HG03066 (cell line): Measurements from ENCODE around the gene USP38.
"Not testable (repeated sequence)": the region's sequence is repeated elsewhere in the genome, so short reads cannot be mapped to it uniquely, and the experiment has no call there.

Experiments
- ATAC-seq: cut with Tn5 transposase; IDR thresholded peaks from one replicate; pipeline ENCODE4 v1.9.1; 2021; ENCODE audit warnings: low read depth; ENCODE audit not compliant: unreplicated experiment

USP38 gene

DNA sequence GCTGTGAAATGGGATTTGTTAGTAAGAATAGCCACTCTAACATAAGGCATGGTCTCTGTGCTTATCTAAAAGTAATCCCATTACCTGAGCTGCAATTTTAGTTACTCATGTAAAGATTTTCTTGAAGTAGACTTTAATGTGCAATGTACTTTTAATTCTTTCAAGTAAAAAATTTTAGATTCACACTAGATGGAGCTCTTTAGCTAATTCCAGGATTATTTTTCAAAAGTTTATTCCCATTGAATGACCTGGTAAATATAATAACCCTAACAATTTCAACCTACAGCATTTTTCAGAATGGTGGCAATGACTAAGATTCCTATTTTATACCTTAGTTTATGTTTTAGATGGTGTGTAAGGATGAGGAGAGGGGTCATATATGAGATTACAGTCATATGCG is 18.1 kb downstream of the USP38 start:
- ATAC-seq, result no peak

- ATAC-seq, result no peak
These were observed 18.9 kb downstream of the USP38 start for GRCh38 chr4:143203577-143203976.

- no peak for ATAC-seq
These were observed 22.8 kb downstream of the USP38 start for GRCh38 chr4:143207555-143207954.

DNA sequence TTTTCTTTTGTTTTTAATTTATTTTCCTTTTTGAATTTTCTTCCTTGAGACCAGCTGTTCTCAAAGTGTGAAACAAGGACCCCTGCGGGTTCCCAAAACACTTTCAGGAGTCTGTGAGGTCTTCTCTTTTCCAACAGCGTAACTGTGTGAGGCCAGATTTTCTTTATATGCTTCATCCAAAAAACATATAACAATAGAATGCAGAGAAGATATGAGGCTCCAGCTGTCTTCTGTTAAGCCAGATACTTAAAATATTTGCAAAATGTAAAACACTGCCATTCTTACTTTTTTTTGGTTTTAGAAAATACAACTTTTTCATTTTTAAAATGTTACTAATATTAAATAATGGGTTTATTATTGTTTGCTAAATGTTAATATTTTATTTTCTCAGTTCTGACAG is 27.8 kb downstream of the USP38 start:
- no peak for ATAC-seq

GRCh38 chr4:143215873-143216272 is 31.2 kb downstream of the USP38 start:
- ATAC-seq, result no peak

GRCh38 chr4:143224255-143224654 is 39.5 kb downstream of the USP38 start:
- no peak for ATAC-seq

DNA sequence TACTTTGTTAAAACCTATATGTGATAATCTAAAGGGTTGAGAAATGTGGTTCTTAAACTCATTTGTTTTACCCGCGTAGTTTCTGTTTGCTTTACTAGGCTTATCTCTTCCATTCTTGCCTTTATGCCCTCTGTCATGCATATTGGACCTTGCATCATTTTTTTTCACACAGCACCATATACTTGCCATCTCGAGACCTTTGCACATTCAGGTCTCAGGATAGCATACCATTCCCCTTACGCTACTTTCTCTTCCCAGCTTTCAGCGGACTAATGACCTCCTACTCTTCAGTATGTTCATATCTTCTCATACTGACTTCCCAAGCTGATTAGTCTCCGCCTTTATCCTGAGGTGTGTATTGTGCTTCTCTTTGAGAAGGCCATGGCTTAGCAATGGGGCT is 40.5 kb downstream of the USP38 start:
- no peak for ATAC-seq

DNA sequence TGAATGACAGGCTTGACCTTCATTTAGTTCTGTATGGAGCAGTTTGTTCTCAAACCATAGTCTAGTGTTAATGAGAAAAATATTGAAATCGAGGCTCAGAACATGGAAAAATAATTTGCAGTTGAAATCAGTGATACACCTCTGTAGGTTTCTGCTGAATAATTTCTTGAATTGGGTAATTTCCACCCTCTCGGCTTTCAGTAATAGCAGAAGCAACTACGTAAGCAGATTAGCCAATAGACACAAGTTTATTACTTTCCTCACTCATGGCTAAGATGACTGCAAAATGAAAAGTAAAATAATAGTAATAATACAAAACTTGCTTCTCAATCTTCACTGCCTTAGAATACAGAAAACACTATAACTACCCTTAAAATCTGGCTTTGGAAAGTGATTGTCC is 46.0 kb downstream of the USP38 start:
- no peak for ATAC-seq

DNA sequence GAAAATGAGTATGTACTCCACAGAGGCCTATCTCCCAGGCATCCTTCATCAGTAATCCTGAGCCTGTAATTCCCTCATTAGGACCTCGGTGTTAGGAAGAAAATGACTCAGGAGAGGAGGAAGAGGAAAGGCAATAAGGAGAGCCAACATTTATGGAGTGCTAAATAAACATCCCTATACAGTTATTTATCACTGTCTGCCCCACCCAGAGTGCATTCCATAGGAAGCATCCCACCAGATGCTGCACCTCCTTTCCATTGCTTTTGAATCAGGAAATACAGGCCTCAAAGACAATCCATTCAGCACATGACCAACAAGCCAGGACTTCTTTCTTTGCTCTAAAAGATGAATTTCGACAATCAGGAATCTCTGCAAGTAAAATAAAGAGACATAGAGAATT is 47.6 kb downstream of the USP38 start:
- ATAC-seq, result no peak

GRCh38 chr4:143234153-143234552 is 49.4 kb downstream of the USP38 start:
- ATAC-seq, result no peak

GRCh38 chr4:143237195-143237594 is 52.5 kb downstream of the USP38 start:
- not testable (repeated sequence) for ATAC-seq

DNA sequence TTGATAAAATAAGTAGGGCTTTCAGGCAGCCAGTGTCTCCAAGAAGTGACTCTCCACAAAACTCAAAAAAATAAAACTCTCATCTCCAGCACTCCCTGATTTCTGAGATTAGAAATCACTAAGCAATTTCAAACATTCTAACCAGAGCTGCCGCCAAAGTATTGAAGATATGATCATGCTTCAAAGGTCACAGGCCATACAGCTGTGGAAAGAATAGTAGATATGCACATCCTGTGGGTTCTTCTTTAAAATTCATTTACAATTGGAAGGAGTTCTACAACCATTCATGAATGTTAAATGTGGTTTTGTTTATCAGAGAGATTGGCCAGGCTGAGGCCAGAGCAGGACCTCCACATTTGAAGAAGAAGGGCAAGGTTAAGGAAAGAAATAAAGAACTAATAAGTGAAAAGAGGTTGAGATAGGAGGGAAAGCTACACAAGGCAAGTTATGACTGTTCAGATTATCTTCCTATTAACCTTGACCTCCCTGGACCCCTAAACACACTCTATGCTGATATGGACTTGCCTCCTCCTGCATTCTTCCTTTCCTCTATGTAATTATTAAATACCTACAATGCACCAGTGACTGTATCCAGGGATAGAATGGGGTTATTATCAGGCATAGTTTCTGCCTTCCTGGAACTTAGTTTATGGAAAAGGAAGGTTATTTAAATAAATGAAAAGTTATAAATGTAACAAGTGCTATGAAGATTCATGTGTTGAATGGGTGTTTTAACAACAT is 56.4 kb downstream of the USP38 start:
- ATAC-seq, result no peak

DNA sequence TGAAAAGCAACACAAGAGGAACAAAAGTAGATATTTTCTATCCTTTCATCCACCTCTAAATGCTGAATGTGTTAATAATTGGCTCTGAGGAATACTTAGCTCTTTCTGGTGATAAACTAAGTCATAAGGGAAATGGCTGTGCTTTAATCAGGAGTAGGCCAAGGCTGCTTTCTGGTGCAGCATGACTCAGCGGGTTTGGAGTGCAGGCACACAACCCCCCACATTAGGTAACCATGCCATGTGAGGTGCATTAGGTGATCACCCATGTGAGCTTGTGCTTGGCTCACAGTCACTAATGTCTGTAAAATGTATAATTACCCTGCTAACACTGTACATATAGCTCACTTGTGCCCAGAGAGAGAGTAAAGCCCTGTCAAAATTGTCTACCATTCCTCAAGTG is 57.2 kb downstream of the USP38 start:
- ATAC-seq, result no peak

- ATAC-seq, result no peak
These were observed 58.3 kb downstream of the USP38 start for GRCh38 chr4:143243041-143243440.

- no peak for ATAC-seq
These were observed 62.3 kb downstream of the USP38 start for GRCh38 chr4:143246977-143247376.

DNA sequence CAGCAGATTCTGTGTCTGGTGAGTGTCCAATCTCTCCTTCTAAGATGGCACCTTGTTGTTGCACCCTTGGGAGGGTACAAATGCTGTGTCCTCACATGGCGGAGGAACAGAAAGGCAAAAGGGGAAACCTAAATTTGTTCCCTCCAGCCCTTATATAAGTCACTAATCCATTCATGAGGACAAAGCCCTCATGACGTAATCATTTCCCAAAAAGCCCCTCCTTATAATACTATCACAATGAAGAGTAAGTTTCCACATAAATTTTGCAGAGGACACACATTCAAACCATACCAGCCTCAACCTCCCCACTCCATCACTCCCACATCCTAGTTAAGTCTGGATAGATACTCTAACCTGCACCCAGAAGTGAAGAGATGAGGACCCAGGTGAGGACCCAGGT is 63.1 kb downstream of the USP38 start:
- no peak for ATAC-seq

DNA sequence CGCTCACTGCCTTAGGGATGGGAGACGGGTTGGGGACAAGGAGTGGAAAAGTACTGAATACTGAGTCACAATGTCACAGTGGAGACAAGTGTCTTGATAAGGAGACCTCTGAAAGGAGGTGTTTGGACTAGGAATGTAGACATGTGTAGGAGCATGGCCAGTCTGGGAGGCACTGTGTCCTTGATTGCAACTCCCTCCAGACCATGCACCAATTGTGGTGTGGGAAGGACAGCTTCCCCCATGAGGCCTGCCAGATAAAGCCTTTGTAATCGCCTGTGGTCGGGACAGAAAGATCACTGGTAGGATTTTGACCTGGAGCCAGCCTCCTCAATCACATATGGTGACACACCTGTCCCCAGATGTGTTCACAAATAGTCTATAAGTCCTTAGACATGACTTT is 64.1 kb downstream of the USP38 start:
- no peak for ATAC-seq

DNA sequence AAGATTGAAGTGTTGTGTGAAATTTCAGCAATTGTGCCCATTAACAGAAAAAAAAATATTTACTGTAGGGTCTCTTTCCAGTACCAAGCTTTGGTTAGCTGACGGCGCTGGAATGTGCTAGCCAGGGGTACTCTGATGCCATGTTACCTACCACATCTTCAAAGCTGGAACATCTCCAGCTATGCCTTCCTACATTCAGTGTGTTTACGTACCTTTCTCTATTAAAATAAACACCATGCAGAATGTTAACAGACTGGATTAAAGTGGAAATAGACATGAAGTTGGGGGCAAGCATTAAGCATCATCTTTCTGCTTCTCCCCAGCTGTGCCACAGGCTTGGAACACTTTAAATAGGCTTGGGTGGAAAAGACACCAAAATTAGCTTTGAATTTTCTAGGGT is 65.9 kb downstream of the USP38 start:
- no peak for ATAC-seq

DNA sequence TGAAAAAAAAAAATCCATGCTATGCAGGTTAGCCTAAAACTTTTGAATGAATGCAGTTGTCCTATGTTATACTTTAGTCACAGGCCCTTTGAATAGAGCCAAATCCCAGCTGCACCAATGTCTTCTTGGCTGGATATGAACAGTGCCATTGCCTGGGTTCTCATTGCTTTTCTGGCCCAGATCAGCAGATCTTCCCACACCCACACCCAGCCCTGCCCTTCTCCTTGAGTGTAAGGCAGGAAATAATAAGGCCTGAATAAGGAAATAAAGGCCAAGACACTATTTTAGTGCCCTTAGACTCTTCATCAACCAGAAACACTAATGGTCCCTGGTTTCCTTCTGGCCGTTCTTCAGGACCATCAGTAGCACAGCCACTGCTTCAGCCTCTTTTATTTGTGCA is 66.6 kb downstream of the USP38 start:
- no peak for ATAC-seq

- no peak for ATAC-seq
These were observed 67.1 kb downstream of the USP38 start for GRCh38 chr4:143251779-143252178.

DNA sequence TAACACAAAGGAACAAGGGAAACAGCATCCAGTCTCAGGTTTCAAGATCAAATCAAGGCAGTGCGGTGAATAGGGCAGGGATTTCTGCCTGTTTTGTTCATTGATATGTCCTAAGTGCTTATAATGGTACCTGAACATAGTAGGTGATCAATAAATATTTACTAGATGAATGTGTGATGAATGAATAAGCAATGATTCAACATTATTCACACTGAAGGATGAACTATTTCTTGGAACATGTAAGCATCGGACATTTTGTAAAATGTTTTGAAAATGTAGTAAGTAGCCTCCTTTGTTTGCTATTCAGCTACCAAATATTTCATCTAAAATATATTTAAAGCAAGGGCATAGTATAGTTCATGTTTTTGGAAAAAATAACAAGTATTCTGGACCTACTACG is 67.8 kb downstream of the USP38 start:
- no peak for ATAC-seq

- ATAC-seq, result no peak
These were observed 68.4 kb downstream of the USP38 start for GRCh38 chr4:143253166-143253565.
